Activated CD4-positive, CD25-positive, alpha-beta regulatory T cell treated with anti-CD3 and anti-CD28 coated beads, Interleukin-2, amount 50 U/mL, for 72 hours (primary cell): ENCODE results near the gene C18orf63.

ENCODE experiments used
- DNase-seq: peaks from one replicate; pipeline ENCODE4 v3.0.0; 2021

The C18orf63 gene

DNA sequence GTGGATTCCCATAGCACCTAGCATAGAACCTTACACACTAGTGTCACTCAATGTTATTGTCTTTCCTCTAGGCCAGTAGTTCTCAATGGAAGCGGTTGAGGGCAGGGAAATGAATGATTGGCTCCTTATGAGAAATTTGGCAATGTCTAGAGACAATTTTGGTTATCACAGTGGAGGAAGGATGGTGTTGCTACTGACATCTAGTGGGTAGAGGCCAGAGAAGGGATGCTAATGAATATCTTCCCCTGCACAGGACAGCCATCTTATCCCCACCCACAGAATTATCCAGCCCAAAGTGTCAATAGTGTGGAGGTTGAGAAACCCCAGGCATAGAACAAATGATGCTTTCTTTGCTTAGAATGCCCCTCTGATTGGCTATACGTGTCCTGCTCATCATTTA, 15.8 kb downstream of the C18orf63 start:
- no peak for DNase-seq

DNA sequence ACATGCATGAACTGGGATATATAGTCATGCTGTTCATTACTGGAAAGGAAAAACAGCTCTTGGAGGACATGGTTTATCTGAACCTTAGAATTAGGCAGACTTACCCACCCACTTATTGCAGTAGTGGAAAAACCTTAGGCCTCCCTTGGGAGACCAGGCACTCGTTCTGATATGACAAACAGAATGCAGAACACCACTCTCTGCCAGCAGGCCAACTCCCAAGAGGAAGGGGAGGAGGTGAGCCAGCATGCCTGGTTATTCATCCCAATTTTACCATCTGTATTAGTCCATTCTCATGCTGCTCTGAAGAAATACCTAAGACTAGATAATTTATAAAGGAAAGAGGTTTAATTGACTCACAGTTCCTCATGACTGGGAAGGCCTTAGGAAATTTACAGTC, 17.5 kb downstream of the C18orf63 start:
- DNase-seq, result no peak

DNA sequence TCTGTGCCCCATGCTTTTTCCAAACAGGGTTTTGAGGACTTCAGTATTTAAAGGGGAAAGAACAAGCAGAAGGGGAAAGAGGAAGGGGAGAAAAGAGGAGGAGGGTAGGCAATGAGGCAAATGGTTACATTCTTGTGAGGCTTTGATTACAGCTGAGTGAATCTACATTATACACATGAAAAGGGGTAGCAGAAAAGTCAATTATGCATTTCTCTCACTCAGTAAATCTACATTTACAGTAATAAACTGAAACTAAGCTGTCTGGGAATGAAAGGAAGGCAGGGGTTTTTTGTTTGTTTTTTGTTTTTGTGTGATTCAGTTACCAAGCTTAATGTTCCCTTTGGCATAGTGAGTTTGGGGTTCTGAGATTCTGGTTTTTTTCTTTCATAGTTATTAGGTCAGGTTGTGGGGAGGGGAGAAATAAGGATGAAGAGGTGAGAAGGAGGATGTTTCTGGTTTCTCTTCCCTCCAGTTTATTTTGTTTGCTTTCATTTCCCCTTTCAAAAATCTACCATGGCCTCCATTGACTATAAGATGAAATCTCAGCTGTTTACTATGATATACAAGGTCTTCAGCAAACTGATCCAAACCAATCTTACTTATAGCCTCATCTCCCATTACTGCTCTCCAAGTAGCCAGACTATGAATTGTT, 18.7 kb downstream of the C18orf63 start:
- no peak for DNase-seq

DNA sequence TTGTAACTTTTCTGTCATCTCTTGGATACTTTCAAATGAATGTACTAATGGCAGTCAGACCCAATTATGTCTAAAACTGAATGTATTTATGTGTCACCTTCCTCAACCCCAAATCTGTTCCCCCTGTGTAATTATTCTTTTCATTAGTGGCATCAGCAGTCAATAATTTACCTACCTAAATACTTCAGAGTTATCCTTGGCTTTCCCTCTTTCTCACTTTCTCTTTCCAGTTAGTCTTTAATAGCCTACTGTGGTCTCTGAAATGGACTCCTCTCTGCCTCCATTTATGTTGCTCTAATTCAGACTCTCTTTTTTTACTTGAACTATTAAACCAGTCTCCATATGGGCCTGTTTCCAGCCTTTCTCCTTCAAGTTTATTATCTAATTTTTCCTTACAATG, 21.0 kb downstream of the C18orf63 start:
- DNase-seq, result no peak

DNA sequence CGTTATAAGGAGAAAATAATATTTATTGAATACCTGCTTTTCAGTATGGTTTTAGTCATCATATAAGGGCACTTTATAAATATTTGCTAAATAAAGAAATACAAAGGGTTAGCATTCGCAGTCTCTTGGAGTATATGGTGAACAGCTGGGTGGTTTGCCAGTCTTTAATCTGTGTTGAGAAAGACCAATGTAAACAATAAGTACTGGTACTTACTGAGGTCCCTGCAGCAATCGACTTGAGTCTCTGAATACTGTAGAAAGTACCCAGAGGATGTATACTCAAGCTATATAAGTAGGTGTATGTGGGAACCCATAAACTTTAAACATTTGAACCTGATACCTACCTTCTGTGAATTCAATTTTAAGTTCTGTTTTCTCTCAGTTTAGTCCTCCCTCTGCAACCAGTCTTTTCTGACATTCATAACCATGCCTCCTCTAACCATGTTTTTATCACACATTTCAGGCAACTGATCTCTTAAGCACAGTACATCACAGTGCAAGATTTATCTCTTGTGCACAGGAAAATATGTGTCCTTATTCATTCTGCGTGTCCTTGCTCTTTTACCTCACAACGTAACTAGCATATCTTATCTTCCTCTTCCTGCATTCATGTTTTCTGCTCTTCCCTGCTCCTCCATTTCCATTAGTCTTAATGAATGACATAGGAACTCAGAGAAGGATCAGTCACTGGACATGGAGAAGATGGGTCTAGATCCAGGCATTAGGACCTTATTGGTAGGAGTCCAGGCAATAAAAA, 21.7 kb downstream of the C18orf63 start:
- DNase-seq, result no peak

DNA sequence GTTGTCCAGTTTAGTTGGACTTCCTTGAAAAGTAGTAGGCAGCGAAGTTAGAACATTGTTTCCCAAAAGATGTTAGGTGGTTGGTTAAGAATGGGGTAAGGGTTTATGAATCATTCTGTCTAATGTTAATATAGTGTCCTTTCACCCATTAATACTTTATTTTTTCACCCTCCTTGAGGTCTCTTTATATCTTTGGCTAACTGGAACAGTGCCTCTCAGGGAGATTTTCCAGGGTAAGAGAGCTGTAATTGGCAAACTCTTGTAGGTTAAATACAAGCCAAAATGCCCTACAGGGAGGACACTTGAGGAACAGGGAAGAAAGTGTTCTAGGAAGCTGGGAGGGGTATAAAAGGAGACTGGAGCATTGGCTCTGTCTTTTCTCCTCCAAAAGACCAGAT, 22.3 kb downstream of the C18orf63 start:
- DNase-seq, result no peak

DNA sequence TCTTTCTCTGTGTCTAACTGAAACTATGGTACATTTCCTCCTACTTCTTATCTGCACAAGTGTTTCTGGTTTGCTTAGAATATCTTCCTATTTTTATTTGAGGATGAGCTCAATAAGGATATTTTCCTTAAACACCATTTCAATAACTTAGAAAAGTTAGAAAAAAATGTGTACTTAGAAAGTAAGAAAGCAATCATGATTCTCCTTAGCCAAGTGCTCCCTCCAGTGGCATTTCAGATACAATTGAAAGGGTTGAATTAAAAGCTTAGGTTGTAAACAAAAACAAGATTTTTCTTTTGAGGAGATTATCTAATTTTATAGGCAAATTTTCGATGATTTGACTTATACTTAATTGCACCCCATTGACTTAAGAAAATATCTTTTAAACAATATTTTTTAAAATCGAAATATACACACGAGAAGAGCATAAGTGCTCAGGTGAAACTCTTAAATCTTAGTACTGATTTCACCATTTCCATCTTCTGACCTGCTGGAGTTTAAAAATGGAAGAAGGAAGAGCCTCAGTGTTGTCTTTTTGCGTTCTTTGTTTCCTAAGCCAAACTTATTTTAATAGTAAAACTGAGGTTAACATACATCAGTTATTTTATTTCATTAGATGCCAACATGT, 26.9 kb downstream of the C18orf63 start:
- DNase-seq, result no peak

DNA sequence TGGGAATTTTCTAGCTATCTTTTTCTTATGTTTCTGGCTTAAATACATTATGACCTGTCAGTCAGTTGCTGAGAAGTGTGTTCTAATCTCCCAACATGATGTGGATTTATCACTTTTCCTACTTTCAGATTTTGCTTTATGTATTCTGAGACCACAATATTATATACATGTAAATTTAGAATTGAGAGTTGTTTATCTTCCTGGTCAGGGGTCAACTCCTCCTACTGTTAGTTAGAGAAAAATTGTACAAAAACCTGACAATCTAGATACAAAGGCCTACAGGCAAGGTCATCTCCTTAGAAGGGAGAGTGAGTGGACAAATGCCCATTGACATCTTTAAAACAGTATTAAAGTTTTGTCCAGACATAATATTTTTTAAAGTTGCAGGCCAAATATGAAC, 30.6 kb downstream of the C18orf63 start:
- no peak for DNase-seq

DNA sequence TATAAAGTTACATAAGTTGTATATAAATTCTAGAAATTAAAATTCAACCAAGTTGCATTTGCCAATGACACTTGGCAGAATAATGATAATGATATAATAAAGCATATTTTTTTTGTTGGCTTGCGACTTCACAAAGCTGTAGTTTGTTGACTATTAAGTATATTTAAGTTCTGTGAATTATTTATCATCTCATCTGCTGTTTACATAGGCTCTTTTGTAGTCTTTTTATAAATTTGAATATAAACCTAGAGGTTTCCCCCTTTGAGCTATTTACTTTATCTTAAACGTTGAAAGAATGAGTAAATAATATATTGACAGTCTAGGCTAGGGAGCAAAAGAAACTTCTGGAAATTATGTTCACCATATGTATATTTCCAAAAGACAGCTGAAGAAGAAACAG, 32.9 kb downstream of the C18orf63 start:
- DNase-seq, result no peak

DNA sequence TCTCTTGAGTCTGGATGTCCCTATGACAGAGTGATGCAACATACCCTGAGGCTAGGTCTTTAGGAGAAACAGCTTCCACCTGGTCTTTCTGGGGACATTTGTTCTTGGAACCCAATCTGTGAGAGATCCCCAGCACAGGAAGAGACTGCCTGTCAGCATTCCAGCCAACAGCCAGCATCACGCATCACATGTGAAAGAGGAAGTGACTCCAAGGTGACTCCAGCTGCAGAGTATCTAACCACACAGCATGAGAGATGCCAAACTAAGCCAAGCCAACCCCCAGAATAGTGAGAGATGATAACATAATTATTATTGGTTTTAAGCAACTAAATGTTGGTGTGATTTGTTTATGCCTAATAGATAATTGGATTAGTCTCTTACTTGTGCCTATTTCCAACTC, 35.7 kb downstream of the C18orf63 start:
- no peak for DNase-seq

DNA sequence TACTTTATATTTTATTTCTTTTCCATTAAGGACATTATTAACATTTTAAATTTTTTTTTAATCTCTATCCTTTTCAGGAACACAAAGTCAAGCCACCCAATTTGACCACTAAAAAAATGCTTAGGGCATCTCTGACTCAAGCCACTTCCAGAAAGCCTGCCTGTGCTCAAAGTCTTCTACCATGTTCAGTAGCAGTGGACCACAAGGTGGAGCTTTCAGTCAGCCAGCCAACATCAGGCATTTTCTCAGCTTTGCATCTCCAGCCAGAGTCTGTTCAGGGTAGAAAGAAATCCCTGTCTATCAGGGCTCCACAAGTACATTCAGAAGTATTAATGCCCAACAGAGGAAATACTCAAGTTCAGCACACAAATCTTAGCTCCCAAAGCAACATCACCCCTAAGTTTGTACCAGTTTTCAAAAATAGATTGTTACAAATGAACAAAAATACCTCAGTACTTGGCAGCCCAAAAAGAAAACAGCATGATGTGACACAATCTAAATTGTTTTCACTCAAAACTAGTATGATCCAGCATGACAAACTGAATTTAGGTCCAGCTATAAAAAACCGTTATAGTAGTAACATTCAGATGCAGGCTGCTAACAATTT, 37.6 kb downstream of the C18orf63 start:
- no peak for DNase-seq

DNA sequence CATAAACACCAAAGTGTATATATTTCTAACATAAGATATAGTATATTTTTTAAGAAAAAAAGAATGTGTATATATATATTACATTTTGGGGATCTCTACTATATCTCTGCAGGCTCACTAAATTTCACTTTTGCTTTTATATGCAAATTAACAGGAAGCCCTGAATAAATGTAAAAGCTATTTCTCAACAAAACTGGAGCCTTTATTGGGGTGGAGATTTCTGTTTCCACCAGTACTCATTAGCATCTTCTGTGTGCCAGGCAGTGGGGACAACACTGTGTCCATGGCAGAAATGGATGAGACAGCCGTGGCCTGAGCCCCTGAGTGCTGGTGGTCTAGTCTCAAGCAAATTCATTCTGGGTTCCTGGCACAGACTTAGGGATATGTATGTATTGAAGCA, 41.3 kb downstream of the C18orf63 start:
- DNase-seq, result no peak

DNA sequence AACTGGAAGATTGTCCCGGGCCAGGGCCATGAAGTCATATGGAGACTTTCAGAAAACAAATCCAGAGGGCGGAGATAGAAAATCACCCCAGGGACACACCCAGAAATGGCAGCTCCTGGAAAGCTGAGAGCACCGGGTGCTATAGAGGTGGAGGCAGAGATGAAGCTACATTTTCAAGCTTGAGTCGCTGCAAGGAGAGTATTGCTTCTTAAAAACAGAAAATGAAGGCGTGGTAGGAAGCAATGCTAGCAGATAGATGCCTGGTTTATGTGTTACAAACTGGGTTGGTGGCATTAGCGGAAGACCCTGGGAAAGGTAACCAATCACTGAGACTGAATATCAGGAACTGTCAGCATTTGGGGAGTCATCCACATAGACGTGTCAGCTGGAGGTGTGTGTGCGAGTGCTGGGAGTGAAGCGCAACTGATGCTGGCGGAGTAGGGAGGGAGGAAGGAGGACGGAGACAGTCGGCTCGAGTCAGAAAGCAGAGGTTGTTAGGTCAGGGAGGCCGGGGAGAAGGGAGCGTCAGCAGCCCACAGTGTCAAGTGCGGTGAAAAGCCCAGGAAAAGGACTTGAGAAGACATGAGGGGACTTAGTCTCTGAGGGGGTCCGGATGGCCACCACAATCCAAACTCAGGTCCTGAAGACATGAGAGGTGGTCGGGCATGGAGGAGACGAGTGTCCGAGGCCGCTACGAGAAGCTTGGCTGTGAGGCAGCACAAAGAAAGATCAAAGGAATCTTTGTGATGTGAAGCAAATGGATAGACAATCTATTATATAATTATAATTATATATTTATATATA, 45.4 kb downstream of the C18orf63 start:
- no peak for DNase-seq

DNA sequence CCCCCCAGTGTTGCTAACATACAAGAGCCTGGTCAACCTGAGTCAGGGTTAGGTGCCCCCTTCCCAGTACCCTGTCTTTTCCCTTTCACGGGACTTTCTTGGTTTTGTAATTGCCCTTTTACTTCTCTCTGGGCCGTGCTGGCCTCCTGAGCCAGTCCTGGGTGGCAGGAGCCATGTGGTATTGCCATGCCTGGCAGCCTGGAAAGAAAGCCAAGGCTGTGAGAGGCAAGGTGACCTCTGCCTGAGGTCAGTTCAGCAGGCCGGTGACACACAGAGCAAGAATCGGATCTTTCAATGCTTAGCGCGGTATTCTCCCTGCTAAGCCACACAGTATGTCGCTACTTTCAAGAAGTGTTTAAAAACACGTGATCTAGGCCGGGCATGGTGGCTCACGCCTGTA, 52.3 kb downstream of the C18orf63 start:
- DNase-seq, result no peak

DNA sequence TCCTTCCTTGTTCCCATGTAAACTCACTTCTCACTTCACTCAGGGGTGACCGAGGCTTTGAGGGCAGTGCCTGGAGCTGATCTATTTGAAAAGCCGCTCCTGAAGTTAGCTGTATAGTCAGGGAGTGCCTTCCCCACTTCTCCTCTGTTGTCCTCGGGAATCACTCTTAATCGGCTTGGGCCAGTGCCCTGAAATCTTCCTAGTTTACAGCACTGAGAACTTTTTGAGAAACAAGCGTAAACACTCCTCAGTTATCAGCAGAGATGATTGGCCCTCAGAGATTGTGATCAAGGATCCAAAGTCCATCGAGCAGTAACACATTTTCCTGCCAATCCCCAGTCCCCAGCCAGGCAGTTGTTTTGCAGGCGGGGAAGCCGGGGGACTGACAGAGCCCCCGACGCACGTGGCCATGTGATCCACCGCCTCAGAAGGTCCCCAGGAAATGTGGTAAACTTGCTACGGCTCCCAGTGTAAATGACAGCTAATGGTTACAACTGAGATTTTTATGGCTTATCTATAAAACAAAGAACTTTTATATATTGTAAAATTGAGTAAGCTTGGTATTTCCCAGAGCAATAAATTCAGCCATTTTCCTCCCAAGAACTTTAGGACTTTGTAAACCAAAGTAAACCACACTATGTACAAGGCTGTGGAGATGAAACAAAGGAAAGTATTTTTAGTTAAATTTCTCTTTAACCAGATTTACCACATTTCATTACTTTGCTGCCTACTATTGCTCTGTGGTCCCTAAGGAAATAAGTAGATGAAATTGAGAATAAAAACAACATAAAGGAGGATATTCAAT, 53.5 kb downstream of the C18orf63 start:
- DNase-seq, result no peak

DNA sequence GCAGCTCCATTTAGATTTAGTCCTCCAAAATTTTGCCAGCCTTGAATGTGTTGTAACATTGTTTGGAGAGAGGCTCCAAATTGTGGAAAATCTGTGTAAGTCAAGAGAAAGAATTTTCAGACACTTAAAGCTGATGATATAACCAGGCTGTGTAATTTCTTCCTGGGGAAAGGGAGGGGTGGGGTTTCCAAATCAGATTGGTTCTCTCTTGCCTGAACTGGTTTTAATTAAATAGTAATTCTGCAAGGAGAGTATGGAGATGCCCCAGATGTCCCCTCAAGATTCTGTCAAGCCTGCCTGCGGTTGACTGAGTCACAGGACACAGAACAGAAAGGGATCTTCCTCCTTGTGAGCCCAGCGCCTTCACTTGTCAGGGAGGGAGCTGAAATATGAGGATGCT, 54.5 kb downstream of the C18orf63 start:
- DNase-seq, result no peak

DNA sequence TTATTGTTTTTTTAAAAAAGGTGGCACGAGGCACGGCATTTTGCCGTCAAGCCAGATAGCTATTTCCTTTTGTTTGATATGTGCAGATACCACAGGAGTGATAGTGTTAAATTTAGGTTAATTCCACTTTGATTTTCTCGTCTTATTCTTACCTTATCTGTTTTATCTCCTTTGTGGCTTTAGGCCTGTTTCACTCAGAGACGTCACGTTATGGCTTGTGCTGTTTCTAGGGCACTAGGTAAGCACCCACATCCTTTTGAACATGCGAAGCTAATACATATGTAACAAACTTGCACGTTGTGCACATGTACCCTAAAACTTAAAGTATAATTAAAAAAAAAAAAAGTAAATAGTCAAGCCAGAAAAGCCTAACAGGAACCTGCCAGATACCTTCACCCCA, 57.8 kb downstream of the C18orf63 start:
- no peak for DNase-seq

DNA sequence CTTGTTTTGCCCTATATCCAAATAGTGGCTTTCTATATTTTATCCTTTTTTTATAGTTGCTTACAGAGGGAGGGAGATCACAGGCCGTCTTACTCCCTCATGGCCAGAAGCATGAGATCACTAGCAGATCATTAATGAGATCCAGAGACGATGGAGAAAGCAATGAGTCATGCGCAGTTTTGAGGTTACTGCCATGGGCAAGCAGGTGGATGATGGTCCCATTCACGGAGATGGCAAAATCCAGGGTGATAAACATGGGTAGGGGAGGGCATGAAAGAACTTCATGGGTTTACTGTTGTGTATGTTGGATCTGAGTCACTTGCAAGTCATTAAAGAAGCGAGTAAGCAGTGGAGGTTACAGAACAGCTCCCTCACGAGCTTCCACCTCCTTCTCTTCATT, 60.4 kb downstream of the C18orf63 start:
- no peak for DNase-seq

DNA sequence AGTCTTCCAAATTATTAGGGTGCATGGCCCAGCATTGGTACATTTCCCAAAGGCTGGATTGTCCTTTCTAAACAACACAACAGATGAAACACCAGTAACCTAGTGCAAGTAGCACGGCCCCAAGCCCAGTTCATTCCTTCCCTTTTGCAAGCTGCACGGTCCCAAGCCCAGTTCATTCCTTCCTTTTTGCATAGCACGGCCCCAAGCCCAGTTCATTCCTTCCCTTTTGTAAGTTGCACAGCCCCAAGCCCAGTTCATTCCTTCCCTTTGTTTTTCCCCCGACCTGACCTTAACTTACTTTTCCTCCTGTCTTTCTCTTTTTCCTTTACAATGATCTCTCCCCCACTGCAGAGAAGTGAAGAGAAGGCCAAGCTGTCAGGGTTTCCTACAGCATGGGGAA, 60.9 kb downstream of the C18orf63 start:
- no peak for DNase-seq

DNA sequence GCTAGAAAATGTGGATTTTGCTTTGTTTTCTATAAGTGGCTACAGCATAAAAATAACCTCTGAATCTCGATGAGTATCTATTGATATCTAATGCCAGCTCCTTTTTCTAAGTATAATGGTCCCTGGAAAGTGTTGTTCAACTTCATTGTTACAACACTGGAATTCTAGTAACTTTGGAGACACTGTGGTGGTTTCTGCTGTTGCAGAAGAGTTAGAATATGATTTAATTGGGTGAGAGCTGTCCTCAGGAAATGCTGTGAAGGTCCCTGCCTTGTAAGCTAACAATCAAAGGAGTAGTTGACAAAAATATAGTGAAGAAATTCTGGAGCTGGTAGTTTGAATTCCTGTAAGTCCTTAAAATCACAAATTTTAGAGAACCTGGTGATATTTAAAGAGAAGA, 62.1 kb downstream of the C18orf63 start:
- no peak for DNase-seq

DNA sequence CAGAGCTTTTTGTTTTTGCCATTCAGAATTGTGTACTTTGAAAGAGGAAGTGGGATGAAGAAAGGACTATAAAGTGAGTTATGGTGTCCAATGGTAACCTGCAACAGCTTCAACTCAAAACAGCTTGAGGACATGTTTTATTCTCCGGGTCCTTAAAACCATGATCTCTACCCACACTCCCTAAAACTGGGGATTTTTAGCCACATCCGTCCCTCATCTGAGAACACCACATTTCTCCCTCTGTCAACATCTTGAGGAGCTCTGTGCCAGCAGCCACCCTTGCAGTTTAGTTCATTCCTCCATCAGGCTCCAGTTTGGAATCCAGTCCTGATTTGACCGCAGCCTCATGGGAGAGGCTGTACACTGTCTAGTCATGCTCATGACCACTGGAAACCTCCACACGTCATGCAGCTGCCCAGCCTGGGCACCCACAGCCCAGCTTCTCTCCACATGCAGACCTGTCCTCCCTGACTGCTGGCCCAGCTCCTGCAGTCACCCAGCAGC, 62.6 kb downstream of the C18orf63 start:
- DNase-seq, result no peak

DNA sequence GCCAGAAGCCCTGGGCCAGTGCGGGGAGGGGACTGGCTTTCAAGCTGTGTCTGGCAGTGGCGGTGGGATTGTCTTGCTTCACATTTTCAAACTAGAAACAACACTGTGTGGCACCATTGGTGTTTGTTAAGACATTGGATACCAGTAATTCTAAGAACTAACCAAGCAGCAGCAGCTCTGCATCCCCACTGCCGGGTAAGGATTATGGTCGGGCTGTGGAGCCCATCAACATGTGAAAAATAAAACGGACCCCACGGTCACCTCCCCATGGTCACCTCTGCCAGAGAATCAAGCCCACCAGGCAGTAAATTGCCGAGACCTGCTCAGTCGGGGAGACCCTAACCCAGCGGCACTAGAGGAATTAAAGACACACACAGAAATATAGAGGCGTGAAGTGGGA, 65.3 kb downstream of the C18orf63 start:
- no peak for DNase-seq
